Astrocyte (in vitro differentiated cells and primary cell): ENCODE results near the gene VAV1.

Experiments used
- EZH2 ChIP-seq: IDR thresholded peaks from 2 replicates; pipeline ENCODE4 v1.6.1; 2012; ENCODE audit warnings: mild to moderate bottlenecking, low read length, inconsistent platforms; ENCODE audit not compliant: insufficient read depth
- TF ChIP-seq, protein P1 (sequence below): IDR thresholded peaks from 2 replicates; pipeline ENCODE4 v1.5.1; 2011; ENCODE audit warnings: low read depth, mild to moderate bottlenecking, inconsistent platforms, low read length, moderate library complexity; ENCODE audit not compliant: insufficient read depth

GRCh38 chr19:6868351-6868750 is 95.8 kb downstream of the VAV1 start:
- TF ChIP-seq, protein P1, sequence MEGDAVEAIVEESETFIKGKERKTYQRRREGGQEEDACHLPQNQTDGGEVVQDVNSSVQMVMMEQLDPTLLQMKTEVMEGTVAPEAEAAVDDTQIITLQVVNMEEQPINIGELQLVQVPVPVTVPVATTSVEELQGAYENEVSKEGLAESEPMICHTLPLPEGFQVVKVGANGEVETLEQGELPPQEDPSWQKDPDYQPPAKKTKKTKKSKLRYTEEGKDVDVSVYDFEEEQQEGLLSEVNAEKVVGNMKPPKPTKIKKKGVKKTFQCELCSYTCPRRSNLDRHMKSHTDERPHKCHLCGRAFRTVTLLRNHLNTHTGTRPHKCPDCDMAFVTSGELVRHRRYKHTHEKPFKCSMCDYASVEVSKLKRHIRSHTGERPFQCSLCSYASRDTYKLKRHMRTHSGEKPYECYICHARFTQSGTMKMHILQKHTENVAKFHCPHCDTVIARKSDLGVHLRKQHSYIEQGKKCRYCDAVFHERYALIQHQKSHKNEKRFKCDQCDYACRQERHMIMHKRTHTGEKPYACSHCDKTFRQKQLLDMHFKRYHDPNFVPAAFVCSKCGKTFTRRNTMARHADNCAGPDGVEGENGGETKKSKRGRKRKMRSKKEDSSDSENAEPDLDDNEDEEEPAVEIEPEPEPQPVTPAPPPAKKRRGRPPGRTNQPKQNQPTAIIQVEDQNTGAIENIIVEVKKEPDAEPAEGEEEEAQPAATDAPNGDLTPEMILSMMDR: no peak
- TF ChIP-seq EZH2: no peak
